Osteocyte (in vitro differentiated cells): ENCODE data around the gene ELAPOR2. TPM values are rescaled to one million over a fixed set of nuclear protein-coding genes. Genes with fewer than 3 reads are reported as not detected.
"Not testable (repeated sequence)": the region's sequence is repeated elsewhere in the genome, so short reads cannot be mapped to it uniquely, and the experiment has no call there.

Experiments used
- DNase-seq: peaks from one replicate; pipeline ENCODE4 v3.0.0; 2021; ENCODE audit warnings: mixed read lengths; ENCODE audit not compliant: unreplicated experiment; ENCODE audit errors: extremely low spot score
- H3K27ac Mint-ChIP-seq: one replicate; pipeline ENCODE4 v1.8.0; 2021; ENCODE audit warnings: mild to moderate bottlenecking, mixed read lengths; ENCODE audit not compliant: unreplicated experiment
- H3K27me3 Mint-ChIP-seq: one replicate; pipeline ENCODE4 v1.8.0; 2021; ENCODE audit warnings: mixed read lengths; ENCODE audit not compliant: unreplicated experiment
- H3K36me3 Mint-ChIP-seq: one replicate; pipeline ENCODE4 v1.8.0; 2021; ENCODE audit warnings: mixed read lengths; ENCODE audit not compliant: unreplicated experiment
- H3K4me1 Mint-ChIP-seq: one replicate; pipeline ENCODE4 v1.8.0; 2021; ENCODE audit warnings: mixed read lengths; ENCODE audit not compliant: unreplicated experiment
- H3K4me3 Mint-ChIP-seq: one replicate; pipeline ENCODE4 v1.8.0; 2021; ENCODE audit warnings: mild to moderate bottlenecking, moderate library complexity, mixed read lengths; ENCODE audit not compliant: unreplicated experiment
- H3K9me3 Mint-ChIP-seq: one replicate; pipeline ENCODE4 v1.8.0; 2021; ENCODE audit warnings: mixed read lengths; ENCODE audit not compliant: unreplicated experiment
- CTCF ChIP-seq: fragments of 200-600 bp; sonication (generic); IDR thresholded peaks from 2 replicates; pipeline ENCODE4 v1.5.0; 2021; ENCODE audit warnings: antibody characterized with exemption, mild to moderate bottlenecking, moderate library complexity
- total RNA-seq: library from RNA; stranded (reverse); gene quantifications from 2 replicates; pipeline ENCODE4 v1.2.1, GENCODE V29; 2021

Gene ELAPOR2
- total RNA-seq, 1 donor from 2014 or later: 25.7 TPM

- not testable (repeated sequence) for H3K36me3 Mint-ChIP-seq, H3K9me3 Mint-ChIP-seq, H3K27me3 Mint-ChIP-seq, DNase-seq
- Mint-ChIP-seq H3K27ac (peak overlapping the region; percentile 97), H3K4me1 (peaks cover 12% of the 10 kb centered on the region), H3K4me3 (peak overlapping the region; percentile 82)
Measured at GRCh38 chr7:87039691-87040299, 19.7 kb downstream of the ELAPOR2 start.

GRCh38 chr7:87038993-87039690, 20.3 kb downstream of the ELAPOR2 start:
- DNase-seq: no peak
- H3K9me3 Mint-ChIP-seq: no peaks in the 10 kb centered on the region
- no peak for TF ChIP-seq CTCF

GRCh38 chr7:87036985-87037384, 22.5 kb downstream of the ELAPOR2 start:
- H3K9me3 Mint-ChIP-seq: no peaks in the 10 kb centered on the region
- no peak overlapping the region for H3K27ac Mint-ChIP-seq
- no peak for DNase-seq
- H3K27me3 Mint-ChIP-seq: no peaks in the 10 kb centered on the region
- peaks cover 12% of the 10 kb centered on the region for H3K4me1 Mint-ChIP-seq
- no peaks in the 10 kb centered on the region for H3K36me3 Mint-ChIP-seq
- no peak overlapping the region for H3K4me3 Mint-ChIP-seq
- no peak for TF ChIP-seq CTCF

More at GRCh38 chr7:87038993-87039690, 20.3 kb downstream of the ELAPOR2 start:
- Mint-ChIP-seq H3K36me3 (no peaks in the 10 kb centered on the region), H3K27ac (peak overlapping the region; percentile 97), H3K27me3 (no peaks in the 10 kb centered on the region), H3K4me1 (peaks cover 12% of the 10 kb centered on the region), H3K4me3 (peak overlapping the region; percentile 82)

DNA sequence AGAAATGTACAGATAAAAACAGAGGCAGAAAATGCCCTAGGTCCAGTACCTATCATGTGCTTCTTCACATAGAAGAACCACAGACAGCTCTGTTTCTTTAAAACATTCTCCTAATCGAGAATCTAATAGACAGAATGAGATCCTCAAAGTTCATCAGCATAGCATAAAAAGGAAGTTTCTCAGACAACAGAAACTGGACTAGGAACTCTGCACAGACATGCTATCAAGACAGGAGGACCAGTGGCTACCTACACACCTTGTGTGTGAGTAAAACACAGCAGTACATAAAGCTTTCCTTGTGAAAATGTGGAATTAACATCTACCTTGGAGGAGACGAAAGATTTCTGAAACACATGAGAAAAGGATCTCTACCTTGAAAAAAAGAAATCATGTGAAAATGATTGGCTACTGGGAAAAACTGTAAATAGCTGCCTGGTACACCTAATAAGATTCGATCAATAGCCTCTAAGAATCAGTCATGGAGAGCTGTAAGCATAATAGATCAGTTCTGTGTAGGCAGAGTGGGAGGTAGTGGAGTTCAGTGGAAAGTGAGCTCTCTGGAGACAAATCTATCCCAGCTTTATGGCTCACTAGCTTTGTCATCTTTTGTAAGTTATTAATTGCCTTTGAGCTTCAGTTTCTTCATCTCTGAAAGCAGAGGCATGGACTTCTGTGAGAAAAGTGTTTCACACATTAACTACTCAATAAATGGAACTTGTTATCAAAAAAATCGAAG, 26.7 kb downstream of the ELAPOR2 start:
- Mint-ChIP-seq H3K4me1 (peaks cover 4% of the 10 kb centered on the region), H3K27ac (no peak overlapping the region), H3K9me3 (peaks cover 7% of the 10 kb centered on the region), H3K4me3 (no peak overlapping the region), H3K36me3 (no peaks in the 10 kb centered on the region), H3K27me3 (no peaks in the 10 kb centered on the region)
- TF ChIP-seq CTCF: no peak
- DNase-seq: no peak

- peaks cover 2% of the 10 kb centered on the region for H3K36me3 Mint-ChIP-seq
- no peak overlapping the region for H3K4me3 Mint-ChIP-seq
- peaks cover 7% of the 10 kb centered on the region for H3K9me3 Mint-ChIP-seq
Measured at GRCh38 chr7:87029078-87029477, 30.4 kb downstream of the ELAPOR2 start.

More at GRCh38 chr7:87029078-87029477, 30.4 kb downstream of the ELAPOR2 start:
- H3K4me1 Mint-ChIP-seq: peaks cover 2% of the 10 kb centered on the region
- no peaks in the 10 kb centered on the region for H3K27me3 Mint-ChIP-seq
- TF ChIP-seq CTCF: no peak
- no peak for DNase-seq
- no peak overlapping the region for H3K27ac Mint-ChIP-seq
